HUES6 (cell line): ENCODE results near the gene WDR74.
A peak's percentile ranks its signal among the peaks of the same experiment; 100 is the strongest.

Experiments used
- H3K27ac ChIP-seq: 2 replicates; pipeline ENCODE4 v1.7.0; 2013; ENCODE audit warnings: low read depth, mild to moderate bottlenecking, low read length, inconsistent platforms
- H3K27me3 ChIP-seq: 2 replicates; pipeline ENCODE4 v1.6.1; 2013; ENCODE audit warnings: low read length; ENCODE audit not compliant: control insufficient read depth, insufficient read depth
- H3K36me3 ChIP-seq: 2 replicates; pipeline ENCODE4 v1.6.1; 2013; ENCODE audit warnings: low read length; ENCODE audit not compliant: control insufficient read depth, insufficient read depth
- H3K4me1 ChIP-seq: 2 replicates; pipeline ENCODE4 v1.6.1; 2013; ENCODE audit warnings: low read length; ENCODE audit not compliant: control insufficient read depth, insufficient read depth
- H3K4me3 ChIP-seq: 2 replicates; pipeline ENCODE4 v1.5.1; 2013; ENCODE audit warnings: low read depth, low read length
- H3K9ac ChIP-seq: one replicate; pipeline ENCODE4 v1.6.1; 2013; ENCODE audit warnings: mild to moderate bottlenecking, low read length
- H3K9me3 ChIP-seq: 2 replicates; pipeline ENCODE4 v1.6.1; 2013; ENCODE audit warnings: low read depth, low read length; ENCODE audit not compliant: control insufficient read depth, insufficient read depth

The WDR74 gene

GRCh38 chr11:62788991-62789390, 50.4 kb downstream of the WDR74 start:
- no peak overlapping the region for H3K27ac ChIP-seq
- no peaks in the 10 kb centered on the region for H3K27me3 ChIP-seq
- peaks cover 43% of the 10 kb centered on the region for H3K36me3 ChIP-seq
- peaks cover 17% of the 10 kb centered on the region for H3K4me1 ChIP-seq
- no peak overlapping the region for H3K9ac ChIP-seq
- H3K4me3 ChIP-seq, result no peak overlapping the region
- H3K9me3 ChIP-seq, result no peaks in the 10 kb centered on the region

GRCh38 chr11:62787005-62787759, 52.2 kb downstream of the WDR74 start, which contains the start of gene TMEM179B:
Gene TMEM179B (plus strand): TSS chr11:62787402. CDS start chr11:62787432, 30 bp downstream.
- no peaks in the 10 kb centered on the region for H3K9me3 ChIP-seq
- H3K4me1 ChIP-seq, result peaks cover 12% of the 10 kb centered on the region
- peak within 1 kb of the TSS; percentile 97 for H3K9ac ChIP-seq
- peak within 1 kb of the TSS; percentile 86 for H3K27ac ChIP-seq
- peaks cover 42% of the 10 kb centered on the region for H3K36me3 ChIP-seq
- peak within 1 kb of the TSS; percentile 96 for H3K4me3 ChIP-seq
- H3K27me3 ChIP-seq, result no peaks in the 10 kb centered on the region

GRCh38 chr11:62786318-62787004, 52.9 kb downstream of the WDR74 start:
- Histone ChIP-seq H3K9ac (peak overlapping the region; percentile 97), H3K27me3 (no peaks in the 10 kb centered on the region), H3K9me3 (no peaks in the 10 kb centered on the region), H3K4me3 (peak overlapping the region; percentile 96), H3K27ac (peak overlapping the region; percentile 86), H3K4me1 (peaks cover 9% of the 10 kb centered on the region), H3K36me3 (peaks cover 46% of the 10 kb centered on the region)
